ENCODE data around the gene DLG5. TPM values are rescaled to one million over a fixed set of nuclear protein-coding genes. Genes with fewer than 3 reads are reported as not detected.

The DLG5 gene
- total RNA-seq, 2 donors from 2014 or later, result 26.0 to 36.7 TPM

DNA sequence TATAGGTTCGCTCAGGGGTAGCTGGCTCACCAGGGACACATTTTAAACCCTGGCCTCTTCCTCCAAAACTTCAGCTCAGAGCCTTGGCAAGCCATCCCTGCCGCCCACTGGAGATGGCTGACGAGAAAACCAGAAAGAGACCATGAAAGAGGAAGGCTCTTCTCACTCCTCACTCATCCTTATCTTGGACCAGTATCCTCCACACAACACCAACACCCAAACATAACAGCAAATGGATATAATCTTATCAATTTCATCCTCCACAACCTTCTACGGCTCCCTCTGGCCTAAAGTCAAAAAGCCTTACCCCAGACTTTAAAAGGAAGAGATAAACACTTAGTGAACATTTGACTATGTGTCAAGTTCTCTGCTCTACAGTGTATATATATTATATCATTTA, 26.9 kb downstream of the DLG5 start:
- DNase-seq (no peak), ATAC-seq (no peak)
- intact Hi-C loops (cut with DNase I, micrococcal nuclease), result no loop called here

DNA sequence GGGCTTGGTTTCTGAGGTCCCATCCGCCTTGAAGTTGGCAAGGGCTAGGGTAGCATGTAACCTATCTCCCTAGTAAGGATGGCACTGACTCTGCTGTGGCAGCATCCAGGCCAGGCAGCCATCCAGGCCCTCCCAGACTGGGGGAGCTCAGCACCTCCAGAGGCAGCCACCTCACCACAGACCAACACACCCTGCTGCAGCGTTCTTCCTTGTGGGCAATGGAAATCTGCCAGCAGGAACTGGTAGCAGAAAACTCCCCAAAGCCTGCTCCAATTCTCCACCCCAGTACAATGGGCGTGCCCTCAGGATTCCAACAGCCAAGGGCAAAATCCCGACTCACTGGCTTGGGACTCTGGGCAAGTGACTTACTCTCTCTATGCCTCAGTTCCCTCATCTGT, 27.5 kb downstream of the DLG5 start:
- peak; percentile 93 for ATAC-seq
- intact Hi-C loops (cut with DNase I, micrococcal nuclease), result no loop called here
- peak; percentile 74 to 89 for DNase-seq

DNA sequence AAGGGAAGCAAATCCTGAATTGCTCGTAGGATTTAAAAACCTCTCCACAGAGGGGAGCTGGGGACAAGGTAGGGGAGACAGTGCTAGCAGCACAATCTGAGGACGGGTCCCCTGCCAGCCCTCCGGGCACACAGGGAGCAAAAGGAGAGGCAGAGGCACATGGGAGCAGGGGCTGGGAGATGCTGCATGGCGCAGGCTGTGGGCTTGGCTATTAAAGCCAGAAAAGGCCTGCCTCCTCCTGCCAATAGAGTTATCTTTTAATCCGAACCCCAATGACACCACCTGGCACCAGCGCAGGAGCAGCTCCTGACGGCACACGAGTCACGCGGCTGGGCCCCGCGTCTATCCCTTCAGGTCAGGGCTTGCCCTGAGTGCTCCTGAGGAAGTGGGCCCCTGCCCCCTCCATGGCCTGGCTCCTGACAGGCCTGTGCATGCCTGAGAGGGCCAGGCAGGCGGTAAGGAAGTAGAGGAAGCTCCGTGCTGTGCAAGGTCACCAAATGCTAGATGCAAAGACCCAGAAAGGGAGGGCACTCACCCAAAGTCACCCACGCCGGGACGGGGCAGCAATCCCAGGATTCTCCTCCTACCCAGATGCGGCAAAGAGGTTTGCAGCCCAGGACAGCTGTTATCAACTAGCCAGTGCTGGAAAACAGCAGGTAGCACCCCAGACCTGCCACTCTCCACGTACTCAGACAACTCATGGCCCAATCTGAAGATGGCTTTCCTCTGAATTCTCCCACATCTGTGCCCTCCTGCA, 28.1 kb downstream of the DLG5 start:
- peak; percentile 61 for ATAC-seq
- DNase-seq, result peak in 1 of 2 donors; percentile 27
- intact Hi-C loops (cut with DNase I, micrococcal nuclease), result no loop called here

DNA sequence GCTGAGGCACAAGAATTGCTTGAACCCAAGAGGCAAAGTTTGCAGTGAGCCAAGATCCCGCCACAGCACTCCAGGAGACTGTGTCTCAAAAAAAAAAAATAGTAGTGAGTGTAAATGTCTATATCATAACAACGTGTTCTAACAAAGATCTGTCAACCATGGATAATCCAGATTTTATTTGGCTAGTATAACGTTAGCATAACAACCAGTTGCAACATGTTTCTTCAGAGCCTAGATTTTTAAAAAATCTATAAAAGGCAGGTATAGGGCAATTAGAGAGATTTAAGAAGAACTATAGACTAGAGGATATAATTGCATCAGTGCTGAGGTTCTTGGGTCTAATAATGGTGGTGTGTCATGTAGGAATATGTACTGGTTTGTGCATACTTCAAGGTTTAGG, 30.5 kb downstream of the DLG5 start:
- ATAC-seq (no peak), DNase-seq (no peak)
- intact Hi-C loops (cut with DNase I, micrococcal nuclease), result no loop called here

DNA sequence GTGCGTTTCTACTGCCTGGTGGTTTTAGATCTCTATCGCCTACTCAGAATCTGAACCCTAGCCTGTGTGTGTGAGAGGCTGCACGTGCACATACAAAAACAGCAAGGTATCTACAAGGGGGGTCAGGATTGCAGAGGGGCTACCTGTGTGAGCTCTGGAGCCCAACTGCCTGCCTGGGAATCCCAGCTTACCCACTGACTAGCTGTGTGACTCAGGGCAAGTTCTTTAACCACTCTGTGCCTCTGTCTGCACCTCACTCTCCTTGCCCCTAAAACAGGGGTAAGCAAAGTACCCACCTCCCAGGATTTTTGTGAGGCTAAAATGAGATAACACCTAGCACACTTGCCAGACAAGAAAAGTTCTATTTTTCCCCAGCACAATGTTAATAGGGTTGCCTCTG, 32.5 kb downstream of the DLG5 start:
- intact Hi-C loops (cut with DNase I, micrococcal nuclease), result no loop called here
- ATAC-seq, result no peak

DNA sequence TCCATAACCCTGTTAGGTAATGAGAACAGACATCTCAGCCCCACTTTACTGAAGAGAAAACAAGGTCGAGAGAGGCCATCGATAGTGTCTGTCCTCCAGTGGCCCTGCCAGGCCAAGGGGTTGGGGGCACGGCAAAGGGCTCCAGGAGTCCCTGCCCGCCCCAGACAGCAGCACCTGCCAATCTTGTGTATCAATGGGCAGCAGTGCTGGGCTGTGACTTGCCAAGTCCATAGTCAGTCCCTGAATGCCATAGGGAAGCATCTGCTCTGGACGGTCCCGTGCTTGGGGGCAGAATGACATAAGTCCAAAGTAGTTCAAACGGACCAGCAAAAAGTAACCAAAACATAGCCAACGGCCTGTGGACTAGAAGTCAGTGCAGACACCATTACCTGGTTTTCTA, 33.2 kb downstream of the DLG5 start:
- intact Hi-C loops (cut with DNase I, micrococcal nuclease), result no loop called here
- no peak for ATAC-seq
- DNase-seq, result no peak

More for the DNA sequence above, 32.5 kb downstream of the DLG5 start:
- DNase-seq, result no peak

DNA sequence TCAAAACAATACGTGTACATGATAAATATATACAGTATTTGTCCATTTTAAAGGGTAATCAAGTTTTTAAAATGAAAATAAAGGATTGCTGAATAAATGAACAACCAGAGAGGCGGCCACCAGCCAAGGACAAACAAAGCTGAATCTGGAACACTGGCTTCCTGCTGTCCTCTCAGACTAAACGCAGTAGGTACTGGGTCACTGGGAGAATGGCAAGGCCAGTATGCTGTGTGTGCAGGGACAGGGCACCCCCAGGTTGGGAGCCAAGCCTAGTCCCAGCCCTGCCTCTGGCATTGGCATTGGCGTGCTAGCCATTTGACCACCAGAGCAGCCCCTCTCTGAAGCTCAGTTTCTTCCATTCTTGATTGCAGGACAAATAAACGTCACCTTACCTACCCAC, 33.8 kb downstream of the DLG5 start:
- intact Hi-C loops (cut with DNase I, micrococcal nuclease), result no loop called here
- no peak for DNase-seq
- ATAC-seq, result no peak

DNA sequence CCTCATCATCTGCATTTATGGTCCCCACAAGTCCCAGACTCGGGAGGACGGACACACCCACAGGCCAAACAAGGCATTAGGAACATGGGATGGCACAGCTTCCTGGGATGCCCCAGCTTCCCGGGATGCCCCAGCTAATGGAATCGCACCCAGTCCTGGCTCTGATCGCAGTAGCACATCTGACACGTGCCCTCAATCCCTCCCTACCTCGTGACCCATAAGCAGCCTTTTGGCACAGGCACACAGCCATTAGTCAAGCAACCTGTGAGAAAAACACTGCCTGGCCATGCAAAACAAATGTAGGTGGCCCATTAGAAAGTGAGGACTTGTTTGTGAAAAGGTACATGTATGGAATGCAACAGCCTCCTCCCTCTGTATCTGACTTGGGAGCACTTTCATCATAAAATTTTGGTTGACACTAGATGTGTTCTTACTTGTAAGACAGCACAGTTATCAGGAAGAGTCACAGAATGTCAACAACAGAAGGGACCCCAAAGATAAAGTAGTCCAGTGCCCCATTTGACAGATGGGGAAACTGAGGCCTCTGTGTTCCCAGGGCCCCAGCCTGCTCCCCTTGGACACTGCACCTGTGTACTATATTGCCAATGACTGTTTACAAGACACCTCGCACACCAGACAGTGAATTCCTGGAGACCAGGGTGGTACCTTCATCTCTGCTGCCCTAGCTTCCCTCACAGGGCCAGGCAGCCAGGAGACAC, 34.4 kb downstream of the DLG5 start:
- DNase-seq, result no peak
- intact Hi-C loops (cut with DNase I, micrococcal nuclease), result no loop called here
- peak; percentile 9 for ATAC-seq

DNA sequence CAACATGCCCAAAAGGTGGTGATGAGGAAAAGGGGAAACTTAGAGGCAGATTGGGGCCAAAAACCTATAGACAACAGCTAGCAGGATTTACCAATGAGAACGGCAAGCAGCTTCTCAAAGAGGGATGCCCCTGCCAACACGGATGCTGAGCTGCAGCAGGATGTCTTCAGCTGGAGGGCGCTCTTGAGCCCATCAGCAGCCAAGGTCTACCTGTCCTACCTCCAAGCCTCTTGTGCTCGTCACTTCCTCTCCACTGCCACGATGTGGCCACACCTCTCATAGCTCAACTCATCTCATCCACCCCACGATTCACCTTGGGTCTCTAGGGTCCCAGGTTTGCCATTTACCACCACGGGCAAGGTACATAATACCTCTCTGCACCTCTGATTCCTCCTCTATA, 36.5 kb downstream of the DLG5 start:
- intact Hi-C loops (cut with DNase I, micrococcal nuclease), result no loop called here
- ATAC-seq (peak; percentile 12), DNase-seq (no peak)

DNA sequence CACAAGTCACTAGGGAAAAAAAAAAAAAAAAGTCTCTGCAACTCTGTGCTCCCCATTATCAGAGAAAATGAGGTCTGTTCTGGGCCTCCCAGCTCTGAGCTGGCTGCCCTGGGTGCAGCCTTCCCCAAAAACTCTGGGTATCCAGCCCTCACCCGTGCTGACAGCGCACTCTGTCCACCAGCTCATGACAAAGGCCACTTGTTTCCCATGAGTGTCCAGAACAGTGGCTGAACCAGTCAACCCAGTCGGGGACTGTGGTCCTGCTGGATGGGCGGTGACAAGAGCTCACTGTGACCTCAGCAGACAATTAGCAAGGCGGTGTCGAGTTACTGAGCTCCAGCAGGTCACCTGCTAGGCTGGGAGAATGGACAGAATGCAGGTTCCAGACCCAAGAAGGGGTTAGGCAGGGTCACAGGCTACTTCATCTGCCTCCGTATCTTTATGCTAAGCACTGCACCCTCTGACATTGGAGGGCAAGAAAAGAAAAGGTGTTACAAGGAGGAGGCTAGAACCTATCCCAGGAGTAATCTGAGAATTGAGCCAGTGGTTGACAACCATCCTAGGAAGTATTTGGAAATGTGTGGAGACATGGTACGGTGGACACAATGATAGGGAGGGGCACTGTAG, 37.2 kb downstream of the DLG5 start:
- DNase-seq, result peak; percentile 67 to 87
- intact Hi-C loops (cut with DNase I, micrococcal nuclease), result no loop called here
- ATAC-seq, result peak; percentile 88

DNA sequence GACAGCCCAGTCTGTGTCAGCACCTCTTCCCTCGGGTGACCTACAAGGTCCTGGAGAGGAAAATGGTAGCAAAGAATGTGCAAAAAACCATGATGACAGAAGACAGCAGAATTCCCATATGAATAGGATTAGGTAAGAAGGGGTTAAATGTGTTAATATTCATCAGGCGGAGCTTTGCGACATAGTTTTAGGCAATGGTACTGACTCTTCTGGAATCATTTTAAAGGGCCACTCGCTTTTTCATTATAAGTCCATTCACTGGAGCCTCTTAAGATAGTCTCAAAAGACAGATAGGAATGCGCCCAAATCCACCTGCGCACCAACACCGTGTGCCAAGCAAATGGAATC, 38.2 kb downstream of the DLG5 start:
- intact Hi-C loops (cut with DNase I, micrococcal nuclease), result no loop called here
- no peak for DNase-seq
- no peak for ATAC-seq

DNA sequence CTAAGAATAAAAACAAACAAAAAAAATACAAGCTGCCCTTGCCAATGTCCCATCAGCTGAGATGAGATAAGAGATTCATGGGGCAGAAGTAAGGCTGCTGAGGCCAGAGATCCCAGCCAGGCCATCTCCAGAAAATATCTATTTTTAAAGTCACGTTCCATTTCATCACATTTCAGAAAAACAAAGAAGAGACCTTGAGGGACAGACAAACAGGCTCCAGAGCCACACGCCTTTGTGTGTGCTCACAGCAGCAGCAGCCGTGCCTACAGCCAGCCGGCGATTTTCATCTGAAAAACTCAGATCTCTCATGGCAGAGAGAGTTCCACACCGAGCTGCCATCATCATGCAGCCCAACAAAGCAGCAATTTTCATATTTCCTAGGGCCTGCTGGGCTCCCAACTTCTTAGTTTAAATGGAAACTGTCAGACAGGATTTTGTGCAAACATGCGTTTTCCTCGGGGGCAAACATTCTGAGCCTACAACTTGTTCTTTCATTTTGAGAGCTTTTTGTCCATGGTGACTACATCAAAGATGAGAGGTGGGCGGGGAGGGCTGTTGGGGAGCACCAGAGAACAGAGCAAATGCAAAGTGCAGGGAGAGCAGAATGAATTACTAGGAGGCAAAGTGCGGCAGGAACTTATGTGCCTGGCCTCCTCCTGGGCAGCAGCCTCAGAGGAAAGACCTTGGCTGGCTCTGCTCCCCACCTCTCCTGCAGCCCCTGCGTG, 38.8 kb downstream of the DLG5 start:
- intact Hi-C loops (cut with DNase I, micrococcal nuclease), result no loop called here
- DNase-seq (no peak), ATAC-seq (peak; percentile 39)

DNA sequence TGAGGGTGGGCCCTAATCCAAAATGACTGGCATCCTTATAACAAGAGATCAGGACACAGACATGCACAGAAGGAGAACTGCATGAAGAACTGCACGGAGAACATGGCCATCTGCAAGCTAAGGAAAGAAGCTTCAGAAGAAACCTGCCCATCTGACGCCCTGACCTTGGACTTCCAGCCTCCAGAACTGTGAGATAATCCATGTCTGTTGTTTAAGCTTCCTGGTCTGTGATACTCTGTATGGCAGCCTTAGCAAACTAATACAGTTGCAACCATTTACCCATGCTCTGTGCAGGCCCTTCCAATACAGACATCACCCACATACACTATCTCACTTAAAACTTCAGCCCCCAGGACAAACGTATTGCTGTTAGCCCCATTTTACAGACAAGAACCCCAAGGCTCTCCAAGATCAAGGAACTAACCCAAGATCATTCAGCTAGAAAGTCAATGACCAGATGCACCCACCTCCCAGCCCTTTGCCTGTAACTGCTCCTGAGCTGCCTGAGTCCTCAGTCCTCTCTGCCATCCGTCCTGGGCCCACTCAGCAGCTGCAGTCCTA, 39.7 kb downstream of the DLG5 start:
- ATAC-seq (peak; percentile 45), DNase-seq (no peak)
- intact Hi-C loops (cut with DNase I, micrococcal nuclease), result no loop called here

DNA sequence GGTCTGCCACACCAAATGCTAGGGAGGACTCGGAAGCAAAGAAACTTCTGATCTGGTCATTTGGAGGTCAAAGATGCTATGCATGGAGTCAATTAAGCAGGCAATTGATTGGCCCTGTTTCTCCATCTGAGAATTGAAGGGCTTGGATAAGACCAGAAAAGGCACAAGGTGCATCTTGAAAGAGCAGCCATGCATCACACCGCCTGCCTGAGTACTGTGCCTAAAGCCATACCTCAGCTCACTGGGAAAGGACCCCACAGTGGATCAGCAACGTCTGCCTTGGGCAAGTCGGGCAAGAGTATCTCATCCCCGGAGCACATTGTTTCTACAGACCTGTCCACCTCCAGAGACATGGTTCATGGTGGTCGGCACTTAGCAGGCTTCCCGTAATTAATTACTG, 42.4 kb downstream of the DLG5 start:
- ATAC-seq (no peak), DNase-seq (no peak)
- intact Hi-C loops (cut with DNase I, micrococcal nuclease), result no loop called here

DNA sequence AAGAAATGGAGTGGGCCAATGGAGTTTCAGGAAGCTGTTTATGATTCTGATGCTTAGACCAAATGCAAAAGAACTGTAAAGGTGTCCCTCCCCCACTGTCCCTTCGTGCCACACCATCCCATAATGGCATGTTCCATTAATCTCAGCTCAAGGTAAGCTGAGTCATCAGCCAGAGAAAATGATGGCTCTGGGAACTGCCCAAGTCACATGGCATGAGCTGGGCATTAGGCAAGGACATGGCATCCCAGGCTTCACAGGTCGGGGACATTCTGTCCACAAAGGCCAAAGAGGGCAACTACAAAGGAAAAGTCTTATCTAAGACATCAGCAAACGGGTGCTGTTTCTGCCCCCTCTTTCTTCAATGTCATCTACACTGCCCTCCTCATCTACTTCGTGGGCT, 44.9 kb downstream of the DLG5 start:
- intact Hi-C loops (cut with DNase I, micrococcal nuclease), result no loop called here
- DNase-seq (no peak), ATAC-seq (peak; percentile 44)

DNA sequence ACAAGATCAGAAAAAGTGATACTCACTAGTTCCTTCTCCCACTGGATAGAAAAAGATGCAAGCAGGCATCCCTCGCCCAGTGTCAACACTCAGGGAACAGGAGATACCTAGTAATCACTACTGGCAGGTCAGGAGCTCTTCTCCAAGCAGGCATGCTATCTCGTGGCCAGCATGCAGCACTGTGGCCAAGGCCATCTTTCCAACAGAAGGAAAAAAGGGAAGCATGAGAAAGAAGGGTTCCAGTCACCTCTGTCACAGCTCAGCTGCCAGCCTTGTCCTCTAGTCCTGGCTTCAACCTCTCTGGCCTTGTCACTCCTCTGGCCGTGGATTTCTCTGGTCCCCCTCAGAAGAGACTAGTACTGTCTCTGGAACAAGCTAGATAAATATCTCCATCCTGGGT, 45.3 kb downstream of the DLG5 start:
- DNase-seq (no peak), ATAC-seq (no peak)
- intact Hi-C loops (cut with DNase I, micrococcal nuclease), result no loop called here

DNA sequence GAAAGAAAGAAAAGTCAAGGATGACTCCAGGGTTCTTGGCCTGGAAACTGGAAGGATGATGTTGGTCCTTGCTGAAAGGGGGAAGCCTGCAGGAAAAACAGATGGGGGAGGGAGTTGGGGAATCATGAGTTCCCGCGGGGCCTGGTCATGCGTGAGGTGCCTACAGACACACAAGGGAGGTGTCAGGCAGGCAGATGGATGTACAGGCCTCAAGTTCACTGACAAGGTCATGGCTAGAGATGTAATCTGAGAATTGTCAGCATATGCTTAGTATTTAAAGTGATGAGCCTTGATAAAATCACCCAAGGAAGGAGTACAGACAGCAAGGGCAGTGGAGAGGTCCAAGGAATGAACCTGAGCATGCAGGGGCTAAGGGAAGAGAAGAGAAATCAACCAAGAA, 46.8 kb downstream of the DLG5 start:
- no peak for ATAC-seq
- no peak for DNase-seq
- intact Hi-C loops (cut with DNase I, micrococcal nuclease), result no loop called here

DNA sequence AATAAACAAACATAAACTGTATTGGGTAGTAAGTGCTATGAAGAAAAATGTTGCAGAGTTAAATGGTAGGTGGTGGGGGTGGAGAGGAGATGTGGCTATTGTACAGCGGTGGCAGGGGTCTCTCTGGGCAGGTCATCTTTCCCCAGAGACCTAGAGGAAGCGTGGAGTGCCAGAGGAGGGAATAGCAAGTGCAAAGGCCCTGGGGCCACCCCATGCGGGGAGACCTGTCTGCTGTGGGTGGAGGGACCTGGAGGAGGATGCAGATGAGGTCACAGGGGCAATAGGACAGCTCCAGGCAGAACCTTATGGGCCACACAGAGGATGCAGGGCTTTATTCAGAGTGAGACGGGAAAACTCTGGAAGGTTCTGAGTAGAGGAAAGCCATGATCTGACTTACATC, 47.5 kb downstream of the DLG5 start:
- DNase-seq (no peak), ATAC-seq (no peak)
- intact Hi-C loops (cut with DNase I, micrococcal nuclease), result no loop called here
